GM12873 (cell line): Measurements from ENCODE around the gene TTK.

ENCODE experiments used
- CTCF ChIP-seq: IDR thresholded peaks from 2 replicates; pipeline ENCODE4 v1.5.1; 2012; ENCODE audit warnings: low read depth, mild to moderate bottlenecking, moderate library complexity, low read length, control low read depth; ENCODE audit not compliant: insufficient read depth; ENCODE audit errors: missing control alignments

Gene TTK

GRCh38 chr6:80088637-80089036 lies 84.2 kb downstream of the TTK start:
- TF ChIP-seq CTCF: no peak

GRCh38 chr6:80091506-80091905 lies 87.1 kb downstream of the TTK start:
- TF ChIP-seq CTCF: no peak
